ENCODE results near the gene CRCP.

DNA sequence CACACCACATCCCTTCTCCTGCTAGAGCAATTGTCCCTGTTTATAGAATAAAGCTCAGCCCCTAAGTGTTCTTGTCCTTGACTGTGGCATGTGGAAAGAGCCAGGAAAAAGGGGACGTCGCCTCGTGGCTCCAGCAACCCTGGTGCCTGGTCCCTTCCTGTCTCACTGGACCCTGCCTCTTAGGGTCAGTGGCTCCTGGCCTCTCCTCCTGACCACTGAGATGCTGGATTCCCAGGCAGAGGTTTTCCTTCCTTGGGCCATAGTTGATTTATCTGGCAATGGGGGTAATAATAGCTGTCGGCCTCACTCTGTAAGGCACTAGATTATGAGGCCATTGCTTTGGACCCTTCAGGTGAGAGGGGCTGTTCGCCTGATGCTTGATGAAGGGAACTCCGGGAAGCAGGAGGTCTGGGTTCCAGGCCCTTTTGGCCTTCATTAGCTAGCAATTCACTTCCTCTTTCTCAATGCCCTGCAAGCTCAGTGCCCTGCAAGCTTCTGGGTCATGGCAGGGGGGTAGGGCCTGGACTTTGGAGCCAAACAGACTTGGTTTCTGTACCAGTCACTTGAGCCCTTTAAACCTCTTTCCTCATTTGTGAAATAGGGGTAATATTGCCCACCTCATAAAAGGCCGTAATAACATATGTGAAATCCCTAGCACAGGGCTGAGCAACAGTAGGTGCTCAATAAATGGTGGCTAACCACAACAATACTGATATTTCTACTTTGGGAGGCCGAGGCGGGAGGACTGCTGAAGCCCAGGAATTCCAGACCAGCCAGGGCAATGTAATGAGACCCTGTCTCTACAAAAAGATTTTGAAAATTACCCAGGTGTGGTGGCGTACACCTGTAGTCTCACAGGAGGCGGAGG is 38.0 kb upstream of the CRCP start:
- TF ChIP-seq POLR2A (IDR thresholded peaks at IDR 0.05; ENCODE audit: low read depth) = no peak
- TF ChIP-seq, protein P1, sequence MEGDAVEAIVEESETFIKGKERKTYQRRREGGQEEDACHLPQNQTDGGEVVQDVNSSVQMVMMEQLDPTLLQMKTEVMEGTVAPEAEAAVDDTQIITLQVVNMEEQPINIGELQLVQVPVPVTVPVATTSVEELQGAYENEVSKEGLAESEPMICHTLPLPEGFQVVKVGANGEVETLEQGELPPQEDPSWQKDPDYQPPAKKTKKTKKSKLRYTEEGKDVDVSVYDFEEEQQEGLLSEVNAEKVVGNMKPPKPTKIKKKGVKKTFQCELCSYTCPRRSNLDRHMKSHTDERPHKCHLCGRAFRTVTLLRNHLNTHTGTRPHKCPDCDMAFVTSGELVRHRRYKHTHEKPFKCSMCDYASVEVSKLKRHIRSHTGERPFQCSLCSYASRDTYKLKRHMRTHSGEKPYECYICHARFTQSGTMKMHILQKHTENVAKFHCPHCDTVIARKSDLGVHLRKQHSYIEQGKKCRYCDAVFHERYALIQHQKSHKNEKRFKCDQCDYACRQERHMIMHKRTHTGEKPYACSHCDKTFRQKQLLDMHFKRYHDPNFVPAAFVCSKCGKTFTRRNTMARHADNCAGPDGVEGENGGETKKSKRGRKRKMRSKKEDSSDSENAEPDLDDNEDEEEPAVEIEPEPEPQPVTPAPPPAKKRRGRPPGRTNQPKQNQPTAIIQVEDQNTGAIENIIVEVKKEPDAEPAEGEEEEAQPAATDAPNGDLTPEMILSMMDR (IDR thresholded peaks at IDR 0.05) = no peak
